Liver (tissue), 9 donors: ENCODE measurements around the gene NCK2. TPM values are rescaled to one million over a fixed set of nuclear protein-coding genes. Genes with fewer than 3 reads are reported as not detected.

Source experiments
- DNase-seq: peaks from one replicate; pipeline ENCODE4 v3.0.0-alpha.2; 2017; ENCODE audit warnings: low spot score
- H3K27ac ChIP-seq, 2 donors: one replicate each; pipeline ENCODE4 v1.7.0; 2013; ENCODE audit warnings: inconsistent platforms in 2 of 2, low read length in 2 of 2, control low read depth in 1 of 2, low read depth in 1 of 2, mild to moderate bottlenecking in 1 of 2
- H3K27me3 ChIP-seq, 4 donors: one replicate each; pipeline versions ENCODE4 v1.6.1 to v1.7.0; 2013; ENCODE audit warnings: low read length in 3 of 4, inconsistent platforms in 1 of 4, mild to moderate bottlenecking in 1 of 4, moderate library complexity in 1 of 4; ENCODE audit not compliant: control insufficient read depth in 4 of 4, insufficient read depth in 4 of 4
- H3K36me3 ChIP-seq, 4 donors: one replicate each; pipeline versions ENCODE4 v1.6.1 to v1.7.0; 2013; ENCODE audit warnings: low read length in 3 of 4, mild to moderate bottlenecking in 3 of 4, low read depth in 1 of 4, moderate library complexity in 1 of 4; ENCODE audit not compliant: control insufficient read depth in 4 of 4, insufficient read depth in 3 of 4
- H3K4me1 ChIP-seq, 4 donors: one replicate each; pipeline versions ENCODE4 v1.6.1 to v1.7.0; 2013; ENCODE audit warnings: low read length in 3 of 4, mild to moderate bottlenecking in 3 of 4, moderate library complexity in 1 of 4; ENCODE audit not compliant: control insufficient read depth in 4 of 4, insufficient read depth in 4 of 4
- H3K4me3 ChIP-seq, 3 donors: one replicate each; pipeline versions ENCODE4 v1.6.1 to v1.7.0; 2013; ENCODE audit warnings: low read length in 3 of 3, control low read depth in 1 of 3, low read depth in 1 of 3, mild to moderate bottlenecking in 1 of 3
- H3K9ac ChIP-seq, 2 donors: one replicate each; pipeline ENCODE4 v1.7.0; 2013; ENCODE audit warnings: low read length in 2 of 2, mild to moderate bottlenecking in 2 of 2, moderate library complexity in 2 of 2, control low read depth in 1 of 2, low read depth in 1 of 2
- H3K9me3 ChIP-seq, 4 donors: one replicate each; pipeline versions ENCODE4 v1.6.1 to v1.7.0; 2013; ENCODE audit warnings: low read length in 3 of 4; ENCODE audit not compliant: control insufficient read depth in 4 of 4
- ATF3 ChIP-seq: IDR thresholded peaks from 2 replicates; pipeline ENCODE4 v1.6.1; 2016; ENCODE audit warnings: antibody characterized with exemption
- EGR1 ChIP-seq, 2 donors: IDR thresholded peaks; 2 replicates each; pipeline ENCODE4 v1.6.1; 2016 to 2018; ENCODE audit warnings: antibody characterized with exemption in 2 of 2, low read depth in 2 of 2
- FOXA2 ChIP-seq: IDR thresholded peaks from 2 replicates; pipeline ENCODE4 v1.6.1; 2016; ENCODE audit warnings: antibody characterized with exemption
- GABPA ChIP-seq, 2 donors: IDR thresholded peaks in 1 of 2; conservative IDR thresholded peaks in 1 of 2; 2 replicates each; pipeline ENCODE4 v1.6.1; 2016; ENCODE audit warnings: antibody characterized with exemption in 2 of 2, mild to moderate bottlenecking in 1 of 2, moderate library complexity in 1 of 2
- HNF4A ChIP-seq, 2 donors: conservative IDR thresholded peaks; 2 replicates each; pipeline ENCODE4 v1.6.1; 2016; ENCODE audit warnings: antibody characterized with exemption in 2 of 2, mild to moderate bottlenecking in 2 of 2
- HNF4G ChIP-seq: IDR thresholded peaks from 2 replicates; pipeline ENCODE4 v1.6.1; 2016; ENCODE audit warnings: antibody characterized with exemption
- JUND ChIP-seq, 2 donors: IDR thresholded peaks; 2 replicates each; pipeline ENCODE4 v1.6.1; 2016; ENCODE audit warnings: antibody characterized with exemption in 2 of 2
- MAX ChIP-seq: IDR thresholded peaks from 2 replicates; pipeline ENCODE4 v1.6.1; 2016; ENCODE audit warnings: antibody characterized with exemption
- NR2F2 ChIP-seq: IDR thresholded peaks from 2 replicates; pipeline ENCODE4 v1.6.1; 2016; ENCODE audit warnings: antibody characterized with exemption
- RAD21 ChIP-seq, 2 donors: IDR thresholded peaks; 2 replicates each; pipeline ENCODE4 v1.6.1; 2016; ENCODE audit warnings: antibody characterized with exemption in 2 of 2, mild to moderate bottlenecking in 2 of 2
- REST ChIP-seq: IDR thresholded peaks from 2 replicates; pipeline ENCODE4 v1.6.1; 2016; ENCODE audit warnings: antibody characterized with exemption, mild to moderate bottlenecking
- RXRA ChIP-seq, 2 donors: IDR thresholded peaks; 2 replicates each; pipeline ENCODE4 v1.6.1; 2017 to 2018; ENCODE audit warnings: antibody characterized with exemption in 2 of 2, mild to moderate bottlenecking in 1 of 2
- SP1 ChIP-seq: IDR thresholded peaks from 2 replicates; pipeline ENCODE4 v1.6.1; 2018; ENCODE audit warnings: antibody characterized with exemption, mild to moderate bottlenecking
- TAF1 ChIP-seq: conservative IDR thresholded peaks from 2 replicates; pipeline ENCODE4 v1.6.1; 2016; ENCODE audit warnings: antibody characterized with exemption, mild to moderate bottlenecking
- YY1 ChIP-seq: IDR thresholded peaks from 2 replicates; pipeline ENCODE4 v1.6.1; 2016; ENCODE audit warnings: antibody characterized with exemption, mild to moderate bottlenecking
- ZBTB33 ChIP-seq: IDR thresholded peaks from 2 replicates; pipeline ENCODE4 v1.6.1; 2016; ENCODE audit warnings: antibody characterized with exemption
- WGBS: extraction: QIAGEN DNeasy Blood & Tissue Kit; methylation state at CpG from one replicate; pipeline ENCODE4 v1.1.7; 2013; 5-methylcytosine and 5-hydroxymethylcytosine counted together
- polyA plus RNA-seq, 2 donors: library from polyadenylated mRNA; stranded (reverse) in 1 of 2; unstranded in 1 of 2; fragments of 200-250 nt in 1 of 2; fragments of >200 nt in 1 of 2; fragmentation: Nextera tagmentation in 1 of 2; extraction: Ambion mirVana in 1 of 2; gene quantifications; one replicate each; pipeline versions ENCODE4 v1.2.1 to v1.2.3, GENCODE V29; 2013 to 2015
- total RNA-seq, 2 donors: library from RNA; depleted of rRNA; stranded (reverse); fragments of >200 nt; gene quantifications; one replicate each; pipeline ENCODE4 v1.2.3, GENCODE V29; 2014
- donor health status: healthy.
- donor health status: healthy.
- donor health status: healthy.
- donor health status: healthy.
- donor health status: healthy.

The NCK2 gene
- total and polyA plus RNA-seq, 4 donors, result 3.4 to 15.0 (median 10.7) TPM

- Histone ChIP-seq H3K4me1 (peaks cover 0 to 5% (median 1%) of the 10 kb centered on the region in 4 donors), H3K27ac (no peak overlapping the region), H3K27me3 (no peaks in the 10 kb centered on the region), H3K4me3 (no peak overlapping the region), H3K9me3 (no peaks in the 10 kb centered on the region), H3K9ac (no peak overlapping the region), H3K36me3 (no peaks in the 10 kb centered on the region)
- TF ChIP-seq EGR1 (IDR thresholded peaks at IDR 0.05; ENCODE audit: low read depth in 2 of 2) (no peak), HNF4A (conservative IDR thresholded peaks at IDR 0.05) (no peak), SP1 (no peak), TAF1 (no peak), YY1 (no peak), RXRA (IDR thresholded peaks at IDR 0.05) (no peak), GABPA (IDR thresholded peaks at IDR 0.05 in 1 of 2, conservative IDR thresholded peaks at IDR 0.05 in 1 of 2) (no peak), REST (no peak), FOXA2 (no peak), MAX (no peak), ZBTB33 (no peak), RAD21 (IDR thresholded peaks at IDR 0.05) (no peak), HNF4G (no peak), NR2F2 (no peak)
- DNase-seq, result no peak
- 94% methylated on average over 10 of the region's 10 CpGs for WGBS
Measured at GRCh38 chr2:105783972-105784371, 39.3 kb downstream of the NCK2 start.

GRCh38 chr2:105784589-105784988, 39.9 kb downstream of the NCK2 start:
- no peak overlapping the region for H3K9ac ChIP-seq
- 86% methylated on average over 5 of the region's 5 CpGs for WGBS
- TF ChIP-seq RXRA (IDR thresholded peaks at IDR 0.05), result no peak
- TF ChIP-seq YY1, result no peak
- no peak for TF ChIP-seq HNF4A (conservative IDR thresholded peaks at IDR 0.05)
- TF ChIP-seq JUND (IDR thresholded peaks at IDR 0.05), result no peak
- TF ChIP-seq TAF1, result no peak
- no peak for TF ChIP-seq ATF3
- H3K4me1 ChIP-seq, result peaks cover 0 to 5% (median 1%) of the 10 kb centered on the region in 4 donors
- no peaks in the 10 kb centered on the region for H3K27me3 ChIP-seq
- no peaks in the 10 kb centered on the region for H3K9me3 ChIP-seq
- DNase-seq, result no peak
- no peak overlapping the region for H3K4me3 ChIP-seq
- H3K36me3 ChIP-seq, result no peaks in the 10 kb centered on the region
- H3K27ac ChIP-seq, result no peak overlapping the region
